ENCODE results near the gene CCDC178.

- TF ChIP-seq, protein P1, sequence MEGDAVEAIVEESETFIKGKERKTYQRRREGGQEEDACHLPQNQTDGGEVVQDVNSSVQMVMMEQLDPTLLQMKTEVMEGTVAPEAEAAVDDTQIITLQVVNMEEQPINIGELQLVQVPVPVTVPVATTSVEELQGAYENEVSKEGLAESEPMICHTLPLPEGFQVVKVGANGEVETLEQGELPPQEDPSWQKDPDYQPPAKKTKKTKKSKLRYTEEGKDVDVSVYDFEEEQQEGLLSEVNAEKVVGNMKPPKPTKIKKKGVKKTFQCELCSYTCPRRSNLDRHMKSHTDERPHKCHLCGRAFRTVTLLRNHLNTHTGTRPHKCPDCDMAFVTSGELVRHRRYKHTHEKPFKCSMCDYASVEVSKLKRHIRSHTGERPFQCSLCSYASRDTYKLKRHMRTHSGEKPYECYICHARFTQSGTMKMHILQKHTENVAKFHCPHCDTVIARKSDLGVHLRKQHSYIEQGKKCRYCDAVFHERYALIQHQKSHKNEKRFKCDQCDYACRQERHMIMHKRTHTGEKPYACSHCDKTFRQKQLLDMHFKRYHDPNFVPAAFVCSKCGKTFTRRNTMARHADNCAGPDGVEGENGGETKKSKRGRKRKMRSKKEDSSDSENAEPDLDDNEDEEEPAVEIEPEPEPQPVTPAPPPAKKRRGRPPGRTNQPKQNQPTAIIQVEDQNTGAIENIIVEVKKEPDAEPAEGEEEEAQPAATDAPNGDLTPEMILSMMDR (IDR thresholded peaks at IDR 0.05; ENCODE audit: extremely low read depth in 1 of 2, insufficient read depth in 1 of 2, low read depth in 1 of 2, low read length in 2 of 2): no peak
- TF ChIP-seq POLR2AphosphoS5 (IDR thresholded peaks at IDR 0.05; ENCODE audit: insufficient read depth, low read depth, low read length): peak; percentile 41
- TF ChIP-seq POLR2A (IDR thresholded peaks at IDR 0.05; ENCODE audit: low read depth, low read length): no peak
- TF ChIP-seq EZH2 (IDR thresholded peaks at IDR 0.05; ENCODE audit: borderline replicate concordance, low read depth, low read length, severe bottlenecking): no peak
- TF ChIP-seq MAX (IDR thresholded peaks at IDR 0.05; ENCODE audit: insufficient read depth, insufficient read length): no peak
- TF ChIP-seq FOS (IDR thresholded peaks at IDR 0.05; ENCODE audit: borderline replicate concordance, insufficient read depth, low read length): peak; percentile 98
- TF ChIP-seq MYC (IDR thresholded peaks at IDR 0.05; ENCODE audit: low read depth, low read length): no peak
- TF ChIP-seq JUN (IDR thresholded peaks at IDR 0.05; ENCODE audit: borderline replicate concordance, insufficient read depth, insufficient read length, low read depth): peak; percentile 96
- peak; percentile 89 for TF ChIP-seq GATA2 (IDR thresholded peaks at IDR 0.05; ENCODE audit: insufficient read depth, insufficient read length, low read depth, low read length)
These were observed 519.4 kb downstream of the CCDC178 start for GRCh38 chr18:32920796-32921787.
